ENCODE data around the gene AUTS2.

AUTS2 gene

GRCh38 chr7:70579397-70580097, 981.3 kb downstream of the AUTS2 start:
- TF ChIP-seq CTCF (IDR thresholded peaks at IDR 0.05; ENCODE audit: low read depth, low read length), result no peak
- no peak overlapping the region for H3K4me3 ChIP-seq (replicated peaks in 1 of 2; ENCODE audit: low read depth in 2 of 2, low read length in 2 of 2)
- no peak for DNase-seq (ENCODE audit: low read depth in 2 of 2)

- no peak for DNase-seq (ENCODE audit: low read depth in 2 of 2)
- no peak overlapping the region for H3K4me3 ChIP-seq (replicated peaks in 1 of 2; ENCODE audit: low read depth in 2 of 2, low read length in 2 of 2)
- no peak for TF ChIP-seq CTCF (IDR thresholded peaks at IDR 0.05; ENCODE audit: low read depth, low read length)
These were observed 981.9 kb downstream of the AUTS2 start for GRCh38 chr7:70580161-70580560.

GRCh38 chr7:70582927-70583895, 984.9 kb downstream of the AUTS2 start:
- no peak overlapping the region for H3K4me3 ChIP-seq (replicated peaks in 1 of 2; ENCODE audit: low read depth in 2 of 2, low read length in 2 of 2)
- no peak for TF ChIP-seq CTCF (IDR thresholded peaks at IDR 0.05; ENCODE audit: low read depth, low read length)
- DNase-seq (ENCODE audit: low read depth in 2 of 2), result no peak

GRCh38 chr7:70583965-70584883, 985.9 kb downstream of the AUTS2 start:
- no peak for TF ChIP-seq CTCF (IDR thresholded peaks at IDR 0.05; ENCODE audit: low read depth, low read length)
- DNase-seq (ENCODE audit: low read depth in 2 of 2), result no peak
- no peak overlapping the region for H3K4me3 ChIP-seq (replicated peaks in 1 of 2; ENCODE audit: low read depth in 2 of 2, low read length in 2 of 2)

GRCh38 chr7:70585071-70585470, 986.8 kb downstream of the AUTS2 start:
- TF ChIP-seq CTCF (IDR thresholded peaks at IDR 0.05; ENCODE audit: low read depth, low read length), result no peak
- no peak for DNase-seq (ENCODE audit: low read depth in 2 of 2)
- H3K4me3 ChIP-seq (replicated peaks in 1 of 2; ENCODE audit: low read depth in 2 of 2, low read length in 2 of 2), result no peak overlapping the region

GRCh38 chr7:70586822-70587221, 988.5 kb downstream of the AUTS2 start:
- TF ChIP-seq CTCF (IDR thresholded peaks at IDR 0.05; ENCODE audit: low read depth, low read length), result no peak
- DNase-seq (ENCODE audit: low read depth in 2 of 2), result no peak
- H3K4me3 ChIP-seq (replicated peaks in 1 of 2; ENCODE audit: low read depth in 2 of 2, low read length in 2 of 2), result no peak overlapping the region
